RWPE2 (cell line): Measurements from ENCODE around the gene RAB5B.
A peak's percentile ranks its signal among the peaks of the same experiment; 100 is the strongest.

ENCODE experiments used
- ATAC-seq: fragments of 200-7000 bp; cut with Tn5 transposase; 3 replicates; pipeline ENCODE4 v1.9.1; 2021; ENCODE audit warnings: low read depth
- DNase-seq: peaks from one replicate; pipeline ENCODE4 v3.0.0-alpha.2; 2020; ENCODE audit warnings: low spot score
- H3K27ac ChIP-seq: fragments of 450-650 bp; 2 replicates; pipeline ENCODE4 v1.5.1; 2017; ENCODE audit warnings: mild to moderate bottlenecking; ENCODE audit not compliant: poor library complexity, severe bottlenecking
- H3K27me3 ChIP-seq: fragments of 250-450 bp; sonication (Bioruptor Pico); 2 replicates; pipeline ENCODE4 v1.5.1; 2021; ENCODE audit warnings: mild to moderate bottlenecking, moderate library complexity; ENCODE audit not compliant: insufficient read depth, poor library complexity, severe bottlenecking
- H3K36me3 ChIP-seq: fragments of 250-450 bp; sonication (Bioruptor Pico); 2 replicates; pipeline ENCODE4 v1.5.1; 2020; ENCODE audit warnings: low read depth, mild to moderate bottlenecking, moderate library complexity
- H3K4me1 ChIP-seq: fragments of 250-450 bp; sonication (Bioruptor Pico); 2 replicates; pipeline ENCODE4 v1.5.1; 2021; ENCODE audit warnings: mild to moderate bottlenecking, moderate library complexity; ENCODE audit not compliant: insufficient read depth, poor library complexity, severe bottlenecking
- H3K4me3 ChIP-seq: fragments of 250-450 bp; sonication (Bioruptor Pico); 2 replicates; pipeline ENCODE4 v1.5.1; 2021; ENCODE audit warnings: mild to moderate bottlenecking, moderate library complexity; ENCODE audit not compliant: severe bottlenecking
- H3K9me3 ChIP-seq: fragments of 250-450 bp; sonication (Bioruptor Pico); 2 replicates; pipeline ENCODE4 v1.5.1; 2021; ENCODE audit warnings: mild to moderate bottlenecking, moderate library complexity; ENCODE audit not compliant: severe bottlenecking
- TF ChIP-seq, protein P1 (sequence below): fragments of 450-650 bp; IDR thresholded peaks from one replicate; pipeline ENCODE4 v1.5.1; 2017; ENCODE audit warnings: mild to moderate bottlenecking, moderate library complexity; ENCODE audit not compliant: poor library complexity, severe bottlenecking

Gene RAB5B

DNA sequence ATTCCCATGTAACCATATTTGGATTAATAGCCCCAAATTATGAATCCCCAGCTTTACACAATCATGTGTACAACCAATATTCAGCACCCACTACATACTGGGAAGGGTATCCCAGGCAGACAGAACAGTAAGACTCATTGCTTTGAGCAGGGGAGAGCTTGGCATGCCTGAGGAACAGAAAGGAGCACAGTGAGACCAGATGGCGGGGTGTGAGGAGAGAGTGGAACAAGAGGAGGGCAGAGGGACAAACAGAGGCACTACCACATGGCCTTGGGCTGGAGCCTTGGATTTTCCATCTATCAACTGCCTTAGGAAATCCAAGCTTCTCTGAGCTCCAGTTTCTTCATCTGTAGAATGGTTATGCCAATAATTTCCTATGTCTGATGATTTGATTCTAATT, 39.1 kb upstream of the RAB5B start:
- Histone ChIP-seq H3K36me3 (peaks cover 61% of the 10 kb centered on the region), H3K9me3 (no peaks in the 10 kb centered on the region), H3K27ac (peak overlapping the region; percentile 98), H3K27me3 (no peaks in the 10 kb centered on the region), H3K4me1 (peaks cover 60% of the 10 kb centered on the region), H3K4me3 (no peak overlapping the region)
- no peak for DNase-seq
- ATAC-seq = no peak
- TF ChIP-seq, protein P1, sequence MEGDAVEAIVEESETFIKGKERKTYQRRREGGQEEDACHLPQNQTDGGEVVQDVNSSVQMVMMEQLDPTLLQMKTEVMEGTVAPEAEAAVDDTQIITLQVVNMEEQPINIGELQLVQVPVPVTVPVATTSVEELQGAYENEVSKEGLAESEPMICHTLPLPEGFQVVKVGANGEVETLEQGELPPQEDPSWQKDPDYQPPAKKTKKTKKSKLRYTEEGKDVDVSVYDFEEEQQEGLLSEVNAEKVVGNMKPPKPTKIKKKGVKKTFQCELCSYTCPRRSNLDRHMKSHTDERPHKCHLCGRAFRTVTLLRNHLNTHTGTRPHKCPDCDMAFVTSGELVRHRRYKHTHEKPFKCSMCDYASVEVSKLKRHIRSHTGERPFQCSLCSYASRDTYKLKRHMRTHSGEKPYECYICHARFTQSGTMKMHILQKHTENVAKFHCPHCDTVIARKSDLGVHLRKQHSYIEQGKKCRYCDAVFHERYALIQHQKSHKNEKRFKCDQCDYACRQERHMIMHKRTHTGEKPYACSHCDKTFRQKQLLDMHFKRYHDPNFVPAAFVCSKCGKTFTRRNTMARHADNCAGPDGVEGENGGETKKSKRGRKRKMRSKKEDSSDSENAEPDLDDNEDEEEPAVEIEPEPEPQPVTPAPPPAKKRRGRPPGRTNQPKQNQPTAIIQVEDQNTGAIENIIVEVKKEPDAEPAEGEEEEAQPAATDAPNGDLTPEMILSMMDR = no peak

DNA sequence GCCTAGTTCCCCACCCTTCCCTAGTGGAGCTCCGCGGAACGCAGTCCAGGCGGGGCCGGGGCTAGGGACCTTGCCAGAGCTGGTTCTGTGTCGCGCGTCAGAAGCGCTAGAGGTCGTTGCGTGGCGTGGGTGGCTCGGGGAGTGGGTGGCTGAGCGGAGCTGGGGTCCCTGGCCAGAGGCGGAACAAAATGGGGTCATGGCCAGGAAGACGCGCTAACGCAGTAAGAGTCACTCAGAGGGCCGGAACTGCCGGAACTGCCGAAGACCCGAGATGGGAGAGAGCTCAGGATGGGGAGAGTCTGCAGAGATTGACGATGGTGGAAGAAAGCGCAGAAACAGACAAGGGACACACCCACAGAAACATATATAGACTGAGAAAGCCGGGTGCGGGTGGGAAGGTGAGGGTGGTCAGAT, 38.1 kb upstream of the RAB5B start:
- TF ChIP-seq, protein P1 = no peak
- ATAC-seq = no peak
- Histone ChIP-seq H3K4me1 (peaks cover 58% of the 10 kb centered on the region), H3K4me3 (no peak overlapping the region), H3K27me3 (no peaks in the 10 kb centered on the region), H3K27ac (peak overlapping the region; percentile 98), H3K9me3 (no peaks in the 10 kb centered on the region), H3K36me3 (peaks cover 71% of the 10 kb centered on the region)
- DNase-seq = no peak

DNA sequence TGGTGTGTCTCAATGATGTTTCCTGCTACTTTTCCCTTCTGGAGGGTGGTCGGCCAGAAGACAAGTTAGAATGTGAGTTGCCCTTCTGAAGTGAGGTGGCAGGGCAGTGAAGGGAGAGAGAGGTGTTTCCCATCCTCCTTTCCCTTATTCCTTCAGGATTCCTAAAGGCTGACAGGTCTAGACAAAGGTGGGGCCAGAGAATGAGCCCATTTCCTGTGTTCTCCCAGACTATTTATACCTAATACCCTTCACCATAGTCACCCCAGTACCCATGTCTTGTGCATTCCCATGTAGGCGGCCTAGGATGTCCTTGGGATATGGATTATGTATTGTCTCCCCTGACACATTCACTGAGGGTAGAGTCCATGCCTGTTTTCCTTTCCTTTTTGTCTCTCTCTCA, 35.9 kb upstream of the RAB5B start:
- TF ChIP-seq, protein P1 = no peak
- peaks cover 50% of the 10 kb centered on the region for H3K4me1 ChIP-seq
- peak; percentile 77 for ATAC-seq
- DNase-seq = no peak
- H3K36me3 ChIP-seq = peaks cover 89% of the 10 kb centered on the region
- H3K27me3 ChIP-seq = no peaks in the 10 kb centered on the region
- peak overlapping the region; percentile 98 for H3K27ac ChIP-seq
- no peaks in the 10 kb centered on the region for H3K9me3 ChIP-seq
- H3K4me3 ChIP-seq = no peak overlapping the region

- Histone ChIP-seq H3K4me3 (no peak overlapping the region), H3K9me3 (no peaks in the 10 kb centered on the region), H3K27me3 (no peaks in the 10 kb centered on the region), H3K36me3 (peaks cover 92% of the 10 kb centered on the region), H3K4me1 (peaks cover 43% of the 10 kb centered on the region), H3K27ac (peak overlapping the region; percentile 98)
- ATAC-seq (no peak), DNase-seq (no peak)
- TF ChIP-seq, protein P1 = no peak
Measured at GRCh38 chr12:55938826-55939501, 34.9 kb upstream of the RAB5B start.

GRCh38 chr12:55940065-55940732, 33.7 kb upstream of the RAB5B start:
- ATAC-seq (peak; percentile 78), DNase-seq (peak; percentile 80)
- Histone ChIP-seq H3K27ac (peak overlapping the region; percentile 98), H3K4me3 (no peak overlapping the region), H3K27me3 (no peaks in the 10 kb centered on the region), H3K9me3 (no peaks in the 10 kb centered on the region), H3K36me3 (peaks cover 92% of the 10 kb centered on the region), H3K4me1 (peaks cover 35% of the 10 kb centered on the region)
- TF ChIP-seq, protein P1 = peak; percentile 92
